Osteoblast (primary cell): Measurements from ENCODE around the gene LINC00237. TPM values are rescaled to one million over a fixed set of nuclear protein-coding genes. Genes with fewer than 3 reads are reported as not detected.

Source experiments
- DNase-seq: peaks from one replicate; pipeline ENCODE4 v3.0.0; 2011; ENCODE audit warnings: low spot score, mixed read lengths; ENCODE audit not compliant: insufficient read length; ENCODE audit errors: missing footprints
- H2AFZ ChIP-seq: 2 replicates; pipeline ENCODE4 v1.6.0; 2011; ENCODE audit warnings: mild to moderate bottlenecking, low read length
- H3K27ac ChIP-seq: 2 replicates; pipeline ENCODE4 v1.5.1; 2011; ENCODE audit warnings: mild to moderate bottlenecking, low read depth, low read length, moderate library complexity
- H3K27me3 ChIP-seq: 2 replicates; pipeline ENCODE4 v1.6.0; 2012; ENCODE audit warnings: mild to moderate bottlenecking, control low read depth, inconsistent platforms, low read length, moderate library complexity; ENCODE audit not compliant: insufficient read depth
- H3K36me3 ChIP-seq: 2 replicates; pipeline ENCODE4 v1.5.1; 2011; ENCODE audit warnings: mild to moderate bottlenecking, low read length, control low read depth, moderate library complexity; ENCODE audit not compliant: insufficient read depth
- H3K4me1 ChIP-seq: 2 replicates; pipeline ENCODE4 v1.5.1; 2011; ENCODE audit warnings: mild to moderate bottlenecking, low read length, control low read depth, moderate library complexity; ENCODE audit not compliant: insufficient read depth
- H3K4me2 ChIP-seq: 2 replicates; pipeline ENCODE4 v1.6.0; 2011; ENCODE audit warnings: mild to moderate bottlenecking, low read length; ENCODE audit not compliant: insufficient read depth
- H3K4me3 ChIP-seq: fragments of 200-600 bp; sonication (generic); 3 replicates; pipeline ENCODE4 v1.5.1; 2012; ENCODE audit warnings: mild to moderate bottlenecking, low read length, inconsistent platforms; ENCODE audit not compliant: insufficient read depth
- H3K79me2 ChIP-seq: 2 replicates; pipeline ENCODE4 v1.6.0; 2012; ENCODE audit warnings: mild to moderate bottlenecking, low read length, control low read depth, inconsistent platforms; ENCODE audit not compliant: insufficient read depth
- H3K9me3 ChIP-seq: 2 replicates; pipeline ENCODE4 v1.5.1; 2011; ENCODE audit warnings: low read depth, low read length, control low read depth
- H4K20me1 ChIP-seq: 2 replicates; pipeline ENCODE4 v1.6.0; 2012; ENCODE audit warnings: mild to moderate bottlenecking, low read length, control low read depth; ENCODE audit not compliant: insufficient read depth
- CTCF ChIP-seq: IDR thresholded peaks from 2 replicates; pipeline ENCODE4 v1.5.1; 2011; ENCODE audit warnings: mild to moderate bottlenecking, low read depth, low read length, moderate library complexity; ENCODE audit errors: extremely low read depth
- total RNA-seq: library from RNA; depleted of rRNA; stranded (reverse); fragments of >200 nt; gene quantifications from 2 replicates; pipeline ENCODE4 v1.2.3, GENCODE V29; 2012

The LINC00237 gene
- total RNA-seq, 1 donor = not detected

DNA sequence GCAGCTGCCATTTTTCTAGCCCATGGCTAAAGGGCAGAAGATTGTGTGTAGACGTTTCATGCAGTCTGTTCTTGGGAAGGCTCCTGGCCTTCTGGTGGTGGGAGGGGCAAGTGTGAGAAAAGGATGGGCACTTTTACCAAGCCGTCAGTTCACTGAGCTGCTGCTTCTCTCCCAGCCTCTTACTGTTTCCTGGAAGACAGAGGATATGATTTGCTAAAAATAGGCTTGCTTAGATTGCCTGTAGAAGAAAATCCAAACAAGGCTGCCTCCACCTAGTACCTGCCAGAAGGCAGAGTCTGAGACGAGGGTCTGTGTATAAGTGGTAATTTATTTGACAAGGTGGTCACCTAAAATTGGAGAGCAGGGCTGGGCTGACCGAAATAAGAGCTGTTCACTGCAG, 27.2 kb upstream of the LINC00237 start:
- TF ChIP-seq CTCF = no peak
- Histone ChIP-seq H3K4me1 (no peaks in the 10 kb centered on the region), H3K79me2 (no peaks in the 10 kb centered on the region), H3K27me3 (no peaks in the 10 kb centered on the region), H3K27ac (no peak overlapping the region), H3K4me2 (no peak overlapping the region), H3K4me3 (no peak overlapping the region), H3K36me3 (peaks cover 11% of the 10 kb centered on the region), H2AFZ (no peak overlapping the region), H4K20me1 (no peaks in the 10 kb centered on the region), H3K9me3 (no peaks in the 10 kb centered on the region)
- DNase-seq = no peak

DNA sequence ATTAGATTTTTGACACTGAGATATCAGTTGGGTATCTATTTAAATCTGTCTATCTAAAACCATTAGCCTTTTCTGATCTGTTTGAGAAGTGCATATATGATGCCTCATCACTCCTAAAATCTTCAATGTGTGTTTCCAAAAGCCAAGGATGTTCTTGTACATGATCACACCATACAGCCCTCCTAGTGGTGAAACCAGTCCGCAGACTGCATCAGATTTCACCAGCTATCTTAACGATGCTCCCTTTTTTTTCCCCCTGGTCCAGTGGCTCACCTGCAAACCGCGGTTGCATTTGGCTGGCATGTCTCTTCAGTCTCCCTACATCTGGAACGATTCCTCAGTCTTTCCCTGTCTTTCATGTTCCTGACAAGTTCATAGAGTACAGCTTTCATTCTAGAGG, 23.7 kb upstream of the LINC00237 start:
- Histone ChIP-seq H3K4me2 (no peak overlapping the region), H3K79me2 (peaks cover 5% of the 10 kb centered on the region), H3K9me3 (no peaks in the 10 kb centered on the region), H3K36me3 (peaks cover 8% of the 10 kb centered on the region), H2AFZ (no peak overlapping the region), H3K4me1 (peaks cover 6% of the 10 kb centered on the region), H4K20me1 (no peaks in the 10 kb centered on the region), H3K27ac (no peak overlapping the region), H3K27me3 (no peaks in the 10 kb centered on the region), H3K4me3 (no peak overlapping the region)
- DNase-seq = no peak
- TF ChIP-seq CTCF = no peak

GRCh38 chr20:21127201-21127981, 21.2 kb upstream of the LINC00237 start:
- Histone ChIP-seq H3K36me3 (no peaks in the 10 kb centered on the region), H2AFZ (no peak overlapping the region), H3K4me2 (peak overlapping the region; percentile 94), H3K4me1 (peaks cover 6% of the 10 kb centered on the region), H3K27ac (no peak overlapping the region), H3K79me2 (peaks cover 5% of the 10 kb centered on the region), H3K27me3 (no peaks in the 10 kb centered on the region), H4K20me1 (no peaks in the 10 kb centered on the region), H3K9me3 (no peaks in the 10 kb centered on the region), H3K4me3 (peak overlapping the region; percentile 95)
- no peak for TF ChIP-seq CTCF
- DNase-seq = peak; percentile 18

DNA sequence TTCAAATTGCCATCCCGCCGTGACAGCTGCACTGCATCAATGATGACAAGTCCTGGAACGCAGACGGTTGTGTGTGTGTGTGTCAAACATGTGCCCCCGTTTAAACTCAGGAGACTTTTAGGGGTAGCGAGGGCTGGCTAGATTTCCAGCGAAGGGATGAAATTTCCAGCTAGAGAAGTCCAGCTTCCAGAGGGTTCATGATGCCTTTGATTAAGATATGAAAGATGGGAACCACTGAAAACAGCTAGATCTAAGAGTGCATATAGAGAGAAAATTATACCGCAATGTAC, 20.4 kb upstream of the LINC00237 start:
- DNase-seq = peak; percentile 38
- no peak for TF ChIP-seq CTCF
- Histone ChIP-seq H3K9me3 (no peaks in the 10 kb centered on the region), H3K4me2 (peak overlapping the region; percentile 94), H2AFZ (peak overlapping the region; percentile 97), H3K4me1 (peaks cover 6% of the 10 kb centered on the region), H3K27me3 (no peaks in the 10 kb centered on the region), H3K4me3 (peak overlapping the region; percentile 95), H3K79me2 (peaks cover 5% of the 10 kb centered on the region), H4K20me1 (no peaks in the 10 kb centered on the region), H3K36me3 (no peaks in the 10 kb centered on the region), H3K27ac (peak overlapping the region; percentile 57)
